HCT116 (cell line): ENCODE measurements around the gene ENOX1. TPM values are rescaled to one million over a fixed set of nuclear protein-coding genes. Genes with fewer than 3 reads are reported as not detected.

ENCODE experiments used
- ATAC-seq: fragments of 200-7000 bp; cut with Tn5 transposase; 2 replicates; pipeline ENCODE4 v1.9.1; 2020; ENCODE audit warnings: mild to moderate bottlenecking, moderate library complexity
- BruUV-seq: library from RNA; stranded (reverse); fragments of 400-500 nt; replicated peaks from 2 replicates; lab custom pipeline; 2021; lab: Mats Ljungman, UMichigan
- CTCF ChIA-PET: fragments of 300-600 bp; sonication (Branson Sonifier 250); formaldehyde crosslinking; loops from one replicate; lab custom pipeline; 2021; ENCODE audit warnings: antibody characterized with exemption; lab: Charles Lee
- POLR2A ChIA-PET: fragments of 300-600, 350-600 bp; sonication (Branson Sonifier 250); formaldehyde crosslinking; loops from one replicate; lab custom pipeline; 2021; ENCODE audit warnings: antibody characterized with exemption; lab: Charles Lee
- RAD21 ChIA-PET, 2 experiments: fragments of 300-600 bp; sonication (Branson Sonifier 250); formaldehyde crosslinking; loops; one replicate each; lab custom pipeline; 2023; ENCODE audit warnings: low total read pairs in 2 of 2; ENCODE audit not compliant: uncharacterized antibody in 2 of 2, unreplicated experiment in 2 of 2, low non-redundant PET in 1 of 2; lab: Charles Lee
- DNase-seq: peaks from one replicate; pipeline ENCODE4 v3.0.0-alpha.2; 2010; ENCODE audit warnings: low read depth, low spot score
- H2AFZ ChIP-seq: fragments of 200-600 bp; shearing (Covaris generic), sonication (generic); 2 replicates; pipeline ENCODE4 v1.6.1; 2017; ENCODE audit warnings: low read depth, mixed run types, mixed read lengths, antibody characterized with exemption, low read length; ENCODE audit not compliant: poor library complexity, severe bottlenecking
- H3K27ac ChIP-seq: 2 replicates; pipeline ENCODE4 v1.5.1; 2012; ENCODE audit warnings: low read depth, low read length
- H3K27me3 ChIP-seq: fragments of 200-600 bp; sonication (generic); 2 replicates; pipeline ENCODE4 v1.6.1; 2016; ENCODE audit warnings: mixed run types, low read length, mixed read lengths; ENCODE audit not compliant: insufficient read depth
- H3K36me3 ChIP-seq, 2 experiments: fragments of 200-500 bp in 1 of 2; fragments of 200-600 bp in 1 of 2; sonication (Bioruptor generic) in 1 of 2; sonication (generic) in 1 of 2; 2 replicates each; pipeline versions ENCODE4 v1.5.1 to v1.6.1; 2014 to 2016; ENCODE audit warnings: low read length in 2 of 2, inconsistent platforms in 1 of 2, mixed read lengths in 1 of 2, mixed run types in 1 of 2; ENCODE audit not compliant: insufficient read depth in 2 of 2, control insufficient read depth in 1 of 2
- H3K4me1 ChIP-seq, 2 experiments: fragments of 200-600 bp in 1 of 2; sonication (generic) in 1 of 2; 2 replicates each; pipeline versions ENCODE4 v1.5.1 to v1.6.1; 2012 to 2017; ENCODE audit warnings: low read length in 2 of 2, inconsistent platforms in 1 of 2, mild to moderate bottlenecking in 1 of 2, mixed read lengths in 1 of 2, mixed run types in 1 of 2, moderate library complexity in 1 of 2; ENCODE audit not compliant: insufficient read depth in 2 of 2, control insufficient read depth in 1 of 2
- H3K4me2 ChIP-seq: fragments of 200-600 bp; sonication (generic); 2 replicates; pipeline ENCODE4 v1.6.1; 2017; ENCODE audit warnings: mixed run types, low read length, mixed read lengths
- H3K4me3 ChIP-seq, 2 experiments: fragments of 200-600 bp in 1 of 2; sonication (generic) in 1 of 2; replicated peaks in 1 of 2; 2 replicates each; pipeline ENCODE4 v1.5.1; 2011 to 2016; ENCODE audit warnings: low read length in 2 of 2, control low read depth in 1 of 2, low read depth in 1 of 2, mild to moderate bottlenecking in 1 of 2, mixed read lengths in 1 of 2, mixed run types in 1 of 2
- H3K79me2 ChIP-seq: fragments of 200-600 bp; sonication (generic); 2 replicates; pipeline ENCODE4 v1.6.1; 2017; ENCODE audit warnings: mild to moderate bottlenecking, mixed run types, low read length, moderate library complexity, mixed read lengths; ENCODE audit not compliant: insufficient read depth
- H3K9ac ChIP-seq: fragments of 200-600 bp; sonication (generic); 2 replicates; pipeline ENCODE4 v1.6.1; 2016; ENCODE audit warnings: low read length, mixed read lengths
- H3K9me2 ChIP-seq: fragments of 200-600 bp; sonication (generic), shearing (Covaris generic); 2 replicates; pipeline ENCODE4 v1.6.1; 2017; ENCODE audit warnings: mixed run types, mild to moderate bottlenecking, moderate library complexity; ENCODE audit not compliant: insufficient read depth
- H3K9me3 ChIP-seq, 2 experiments: fragments of 200-500 bp in 1 of 2; fragments of 200-600 bp in 1 of 2; sonication (Bioruptor generic) in 1 of 2; sonication (generic) in 1 of 2; 2 replicates each; pipeline ENCODE4 v1.6.1; 2014 to 2017; ENCODE audit warnings: low read length in 2 of 2, mixed read lengths in 2 of 2, inconsistent platforms in 1 of 2, low read depth in 1 of 2, mild to moderate bottlenecking in 1 of 2, mixed run types in 1 of 2, moderate library complexity in 1 of 2; ENCODE audit not compliant: control insufficient read depth in 1 of 2, insufficient read depth in 1 of 2
- H4K20me1 ChIP-seq: fragments of 200-600 bp; sonication (generic), shearing (Covaris generic); 2 replicates; pipeline ENCODE4 v1.6.1; 2017; ENCODE audit warnings: mixed run types, mild to moderate bottlenecking, moderate library complexity; ENCODE audit not compliant: insufficient read depth
- CBX3 ChIP-seq: IDR thresholded peaks from 2 replicates; pipeline ENCODE4 v1.6.1; 2012; ENCODE audit warnings: low read depth
- CEBPB ChIP-seq: IDR thresholded peaks from 2 replicates; pipeline ENCODE4 v1.6.1; 2012; ENCODE audit warnings: low read depth
- EGR1 ChIP-seq: IDR thresholded peaks from 2 replicates; pipeline ENCODE4 v1.6.1; 2012; ENCODE audit warnings: low read depth
- EZH2phosphoT487 ChIP-seq: fragments of 200-600 bp; IDR thresholded peaks from 2 replicates; pipeline ENCODE4 v1.6.1; 2018; ENCODE audit warnings: antibody characterized with exemption, borderline replicate concordance
- POLR2AphosphoS5 ChIP-seq: IDR thresholded peaks from 2 replicates; pipeline ENCODE4 v1.6.1; 2011; ENCODE audit warnings: mild to moderate bottlenecking, low read depth, low read length, moderate library complexity
- REST ChIP-seq: IDR thresholded peaks from 2 replicates; pipeline ENCODE4 v1.6.1; 2012; ENCODE audit warnings: low read depth
- SIN3A ChIP-seq: IDR thresholded peaks from 2 replicates; pipeline ENCODE4 v1.6.1; 2012; ENCODE audit warnings: low read depth
- ZBTB33 ChIP-seq: IDR thresholded peaks from 2 replicates; pipeline ENCODE4 v1.6.1; 2011; ENCODE audit warnings: mild to moderate bottlenecking, low read length, moderate library complexity; ENCODE audit not compliant: insufficient replicate concordance; ENCODE audit errors: extremely low read depth
- intact Hi-C: fragments of 100-400 bp; cut with micrococcal nuclease; formaldehyde crosslinking; loops from 2 replicates; pipeline ENCODE4 v1.10.0; 2022
- total RNA-seq: library from RNA; stranded (reverse); gene quantifications from one replicate; pipeline ENCODE4 v1.2.1, GENCODE V29; 2021; ENCODE audit not compliant: unreplicated experiment
- TF ChIP-seq, protein P1 (sequence below): IDR thresholded peaks from 2 replicates; pipeline ENCODE4 v1.6.1; 2012

ENOX1 gene
- total RNA-seq, 1 experiment from 2014 or later, result 4.5 TPM

DNA sequence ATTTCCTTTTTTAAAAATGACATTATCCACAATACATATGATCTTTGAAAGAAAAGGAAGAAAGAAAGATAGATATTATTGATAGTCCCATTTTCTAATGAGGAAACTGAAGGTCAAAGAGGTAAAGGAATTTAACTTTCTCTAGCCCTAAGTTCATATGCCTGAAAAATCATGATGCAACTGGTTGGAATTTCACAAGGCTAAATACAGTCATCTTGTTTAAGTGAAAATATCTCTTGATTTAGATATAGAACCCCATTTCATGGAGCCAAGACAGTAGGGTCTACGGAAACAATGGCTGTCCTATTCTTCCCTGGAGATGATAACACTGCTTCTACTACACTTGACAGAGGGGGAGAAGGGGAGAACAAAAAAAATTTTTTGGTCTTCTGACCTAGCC is 397.2 kb downstream of the ENOX1 start:
- H3K27ac ChIP-seq, result no peak overlapping the region
- no TSS peak for BruUV-seq
- no peak for DNase-seq

More for the DNA sequence above, 397.2 kb downstream of the ENOX1 start:
- ChIA-PET CTCF (no interaction called here), RAD21 (no interaction called here), POLR2A (no interaction called here)
- no peak overlapping the region for H3K4me2 ChIP-seq
- H3K79me2 ChIP-seq, result no peaks in the 10 kb centered on the region
- H3K9ac ChIP-seq, result no peak overlapping the region
- no peaks in the 10 kb centered on the region for H4K20me1 ChIP-seq
- peaks cover 7 to 11% of the 10 kb centered on the region in 2 experiments for H3K4me1 ChIP-seq
- intact Hi-C loops, result no loop called here
- H2AFZ ChIP-seq, result no peak overlapping the region
- no peak for ATAC-seq
- H3K9me3 ChIP-seq, result no peaks in the 10 kb centered on the region
- H3K4me3 ChIP-seq, result no peak overlapping the region
- no peak for TF ChIP-seq EZH2phosphoT487
- no peak for TF ChIP-seq CBX3
- TF ChIP-seq CEBPB, result no peak
- no peak for TF ChIP-seq ZBTB33
- TF ChIP-seq EGR1, result no peak
- TF ChIP-seq REST, result no peak
- no peak for TF ChIP-seq POLR2AphosphoS5
- TF ChIP-seq SIN3A, result no peak
- TF ChIP-seq, protein P1, sequence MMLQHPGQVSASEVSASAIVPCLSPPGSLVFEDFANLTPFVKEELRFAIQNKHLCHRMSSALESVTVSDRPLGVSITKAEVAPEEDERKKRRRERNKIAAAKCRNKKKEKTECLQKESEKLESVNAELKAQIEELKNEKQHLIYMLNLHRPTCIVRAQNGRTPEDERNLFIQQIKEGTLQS, result no peak
- no peaks in the 10 kb centered on the region for H3K9me2 ChIP-seq
- peaks cover 4% of the 10 kb centered on the region; the same call in 1 of the 2 replicates for H3K27me3 ChIP-seq
- no peaks in the 10 kb centered on the region for H3K36me3 ChIP-seq
